ENCODE results near the gene NUBP1. TPM values are rescaled to one million over a fixed set of nuclear protein-coding genes. Genes with fewer than 3 reads are reported as not detected.
"Not testable (repeated sequence)": the region's sequence is repeated elsewhere in the genome, so short reads cannot be mapped to it uniquely, and the experiment has no call there.

Gene NUBP1
- total RNA-seq, 1 donor from 2014 or later = 18.4 TPM

DNA sequence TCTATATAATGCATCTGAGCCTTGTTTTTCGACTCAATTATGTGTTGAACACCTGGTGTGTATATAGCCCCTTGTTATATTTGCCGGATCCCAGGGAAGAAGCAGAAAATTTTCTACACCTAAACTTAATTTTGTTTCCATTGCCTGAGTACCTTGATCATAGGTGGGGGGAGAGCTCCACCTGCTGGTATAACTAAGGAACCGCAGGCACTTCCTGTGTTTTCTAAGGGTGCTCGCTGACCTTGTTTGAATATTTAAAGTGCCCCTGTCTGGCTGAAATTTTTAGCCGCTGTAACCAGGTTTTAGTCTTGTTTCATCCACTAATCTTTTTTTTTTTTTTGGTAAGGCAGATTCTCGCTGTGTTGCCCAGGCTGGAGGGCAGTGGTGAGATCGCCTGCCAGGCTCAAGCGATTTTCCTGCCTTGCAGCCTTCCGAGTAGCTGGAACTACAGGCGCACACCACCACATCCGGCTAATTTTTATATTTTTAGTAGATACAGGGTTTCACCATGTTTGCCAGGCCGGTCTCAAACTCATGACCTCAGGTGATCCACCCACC lies 6.5 kb upstream of the NUBP1 start:
- H3K36me3 Mint-ChIP-seq (ENCODE audit: low read depth, unreplicated experiment) = no peaks in the 10 kb centered on the region
- TF ChIP-seq, protein P1, sequence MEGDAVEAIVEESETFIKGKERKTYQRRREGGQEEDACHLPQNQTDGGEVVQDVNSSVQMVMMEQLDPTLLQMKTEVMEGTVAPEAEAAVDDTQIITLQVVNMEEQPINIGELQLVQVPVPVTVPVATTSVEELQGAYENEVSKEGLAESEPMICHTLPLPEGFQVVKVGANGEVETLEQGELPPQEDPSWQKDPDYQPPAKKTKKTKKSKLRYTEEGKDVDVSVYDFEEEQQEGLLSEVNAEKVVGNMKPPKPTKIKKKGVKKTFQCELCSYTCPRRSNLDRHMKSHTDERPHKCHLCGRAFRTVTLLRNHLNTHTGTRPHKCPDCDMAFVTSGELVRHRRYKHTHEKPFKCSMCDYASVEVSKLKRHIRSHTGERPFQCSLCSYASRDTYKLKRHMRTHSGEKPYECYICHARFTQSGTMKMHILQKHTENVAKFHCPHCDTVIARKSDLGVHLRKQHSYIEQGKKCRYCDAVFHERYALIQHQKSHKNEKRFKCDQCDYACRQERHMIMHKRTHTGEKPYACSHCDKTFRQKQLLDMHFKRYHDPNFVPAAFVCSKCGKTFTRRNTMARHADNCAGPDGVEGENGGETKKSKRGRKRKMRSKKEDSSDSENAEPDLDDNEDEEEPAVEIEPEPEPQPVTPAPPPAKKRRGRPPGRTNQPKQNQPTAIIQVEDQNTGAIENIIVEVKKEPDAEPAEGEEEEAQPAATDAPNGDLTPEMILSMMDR (IDR thresholded peaks at IDR 0.05; ENCODE audit: unreplicated experiment) = peak; percentile 98
- no peaks in the 10 kb centered on the region for H3K9me3 Mint-ChIP-seq (ENCODE audit: unreplicated experiment)
- no peak overlapping the region for H3K27ac Mint-ChIP-seq (ENCODE audit: unreplicated experiment)
- H3K27me3 Mint-ChIP-seq (ENCODE audit: unreplicated experiment) = no peaks in the 10 kb centered on the region
- no peak overlapping the region for H3K4me3 Mint-ChIP-seq (ENCODE audit: unreplicated experiment)
- DNase-seq (ENCODE audit: low spot score) = peak; percentile 68
- H3K4me1 Mint-ChIP-seq (ENCODE audit: unreplicated experiment) = no peaks in the 10 kb centered on the region

DNA sequence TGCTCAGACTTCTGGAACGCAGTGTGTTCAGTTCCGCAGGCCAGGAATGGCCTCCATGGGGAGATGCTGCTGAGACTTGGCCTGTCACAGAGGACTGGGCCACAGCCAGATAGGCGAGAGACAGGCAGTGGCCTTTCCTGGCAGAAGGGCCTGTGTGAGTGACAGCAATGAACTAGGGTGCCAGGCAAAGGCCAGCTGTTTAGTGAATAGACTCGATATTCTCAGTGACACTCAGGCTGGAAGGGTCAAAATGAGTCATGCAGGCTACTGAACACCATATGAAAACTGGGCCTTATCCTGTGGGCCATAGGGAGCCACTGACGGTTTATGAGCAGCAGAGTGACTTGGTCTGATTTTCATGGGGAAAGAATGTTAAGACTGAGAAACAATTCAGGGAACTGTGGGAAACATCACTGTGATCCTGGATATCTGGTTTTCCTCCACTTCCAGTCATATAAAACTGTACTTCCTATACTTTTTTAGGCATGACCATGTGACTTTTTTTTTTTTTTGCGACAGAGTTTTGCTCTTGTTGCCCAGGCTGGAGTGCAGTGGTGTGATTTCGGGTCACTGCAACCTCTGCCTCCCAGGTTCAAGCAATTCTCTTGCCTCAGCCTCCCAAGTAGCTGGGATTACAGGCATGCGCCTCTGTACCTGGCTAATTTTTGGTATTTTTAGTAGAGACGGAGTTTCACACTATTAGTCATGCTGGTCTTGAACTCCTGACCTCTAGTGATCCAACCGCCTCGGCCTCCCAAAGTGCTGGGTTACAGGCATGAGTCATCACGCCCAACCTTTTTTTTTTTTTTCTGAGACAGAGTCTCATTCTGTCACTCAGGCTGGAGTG lies 5.2 kb upstream of the NUBP1 start:
- no peak for DNase-seq (ENCODE audit: low spot score)
- Mint-ChIP-seq H3K27ac (ENCODE audit: unreplicated experiment) (no peak overlapping the region), H3K4me1 (ENCODE audit: unreplicated experiment) (peaks cover 6% of the 10 kb centered on the region), H3K27me3 (ENCODE audit: unreplicated experiment) (peaks cover under 1% of the 10 kb centered on the region), H3K4me3 (ENCODE audit: unreplicated experiment) (no peak overlapping the region), H3K36me3 (ENCODE audit: low read depth, unreplicated experiment) (no peaks in the 10 kb centered on the region), H3K9me3 (ENCODE audit: unreplicated experiment) (no peaks in the 10 kb centered on the region)
- TF ChIP-seq, protein P1 (IDR thresholded peaks at IDR 0.05; ENCODE audit: unreplicated experiment) = no peak

DNA sequence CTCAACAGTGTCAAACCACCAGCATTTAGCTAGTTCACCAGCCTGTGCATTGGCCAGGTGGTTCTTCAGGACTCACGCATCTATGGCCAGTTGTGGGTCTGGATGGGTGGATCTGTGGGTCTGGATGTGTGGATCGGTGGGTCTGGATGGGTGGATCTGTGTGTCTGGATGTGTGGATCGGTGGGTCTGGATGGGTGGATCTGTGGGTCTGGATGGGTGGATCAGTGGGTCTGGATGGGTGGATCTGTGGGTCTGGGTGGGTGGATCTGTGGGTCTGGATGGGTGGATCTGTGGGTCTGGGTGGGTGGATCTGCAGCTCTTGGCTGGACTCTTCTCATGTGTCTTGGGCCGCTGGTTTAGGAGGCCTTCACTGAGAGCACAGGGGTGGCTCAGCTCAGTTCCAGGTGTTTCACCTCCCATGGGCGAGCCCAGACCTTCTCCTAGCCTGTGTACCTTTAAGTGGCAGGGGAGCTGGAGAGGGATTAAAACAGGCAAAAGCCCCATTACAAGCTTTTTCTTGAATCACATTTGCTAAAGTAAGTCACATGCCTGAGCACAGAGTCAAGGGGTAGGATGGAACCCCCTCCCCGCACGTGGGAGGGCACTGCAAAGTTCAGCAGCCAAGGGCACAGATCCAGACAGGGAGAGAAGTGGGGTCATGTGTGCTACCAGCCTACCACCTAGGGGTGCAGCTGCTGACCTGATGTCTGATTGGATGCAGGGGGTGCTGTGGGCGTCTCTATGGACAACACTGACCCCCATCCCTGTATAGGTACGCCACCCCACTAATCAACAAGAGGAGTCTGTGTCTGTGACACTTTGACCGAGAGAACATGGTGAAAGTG lies 3.4 kb upstream of the NUBP1 start:
- Mint-ChIP-seq H3K36me3 (ENCODE audit: low read depth, unreplicated experiment) (no peaks in the 10 kb centered on the region), H3K4me3 (ENCODE audit: unreplicated experiment) (no peak overlapping the region), H3K27ac (ENCODE audit: unreplicated experiment) (no peak overlapping the region), H3K4me1 (ENCODE audit: unreplicated experiment) (peaks cover 13% of the 10 kb centered on the region), H3K9me3 (ENCODE audit: unreplicated experiment) (no peaks in the 10 kb centered on the region), H3K27me3 (ENCODE audit: unreplicated experiment) (peaks cover 4% of the 10 kb centered on the region)
- TF ChIP-seq, protein P1 (IDR thresholded peaks at IDR 0.05; ENCODE audit: unreplicated experiment) = no peak
- no peak for DNase-seq (ENCODE audit: low spot score)

- no peaks in the 10 kb centered on the region for H3K9me3 Mint-ChIP-seq (ENCODE audit: unreplicated experiment)
- DNase-seq (ENCODE audit: low spot score) = no peak
- no peak overlapping the region for H3K27ac Mint-ChIP-seq (ENCODE audit: unreplicated experiment)
- H3K36me3 Mint-ChIP-seq (ENCODE audit: low read depth, unreplicated experiment) = no peaks in the 10 kb centered on the region
- peaks cover 13% of the 10 kb centered on the region for H3K4me1 Mint-ChIP-seq (ENCODE audit: unreplicated experiment)
- H3K27me3 Mint-ChIP-seq (ENCODE audit: unreplicated experiment) = peaks cover 4% of the 10 kb centered on the region
- TF ChIP-seq, protein P1 (IDR thresholded peaks at IDR 0.05; ENCODE audit: unreplicated experiment) = no peak
- H3K4me3 Mint-ChIP-seq (ENCODE audit: unreplicated experiment) = no peak overlapping the region
These were observed 2.8 kb upstream of the NUBP1 start for GRCh38 chr16:10740845-10741208.

- H3K4me1 Mint-ChIP-seq (ENCODE audit: unreplicated experiment) = peaks cover 13% of the 10 kb centered on the region
- not testable (repeated sequence) for DNase-seq (ENCODE audit: low spot score); H3K27me3 Mint-ChIP-seq (ENCODE audit: unreplicated experiment); H3K9me3 Mint-ChIP-seq (ENCODE audit: unreplicated experiment); H3K27ac Mint-ChIP-seq (ENCODE audit: unreplicated experiment); H3K36me3 Mint-ChIP-seq (ENCODE audit: low read depth, unreplicated experiment); H3K4me3 Mint-ChIP-seq (ENCODE audit: unreplicated experiment)
These were observed 2.4 kb upstream of the NUBP1 start for GRCh38 chr16:10741249-10741648.

Measured in endothelial cell (in vitro differentiated cells).